A549 (cell line): ENCODE measurements around the gene GCAT. TPM values are rescaled to one million over a fixed set of nuclear protein-coding genes. Genes with fewer than 3 reads are reported as not detected.

ENCODE experiments used
- ATAC-seq, 2 experiments: fragments of 200-7000 bp in 1 of 2; fragments of >200 bp in 1 of 2; cut with Nextera tagmentation in 1 of 2; cut with Tn5 transposase in 1 of 2; 3 replicates each; pipeline versions ENCODE4 v1.8.0 to v1.9.1; 2018 to 2020; ENCODE audit warnings: mild to moderate bottlenecking in 1 of 2, moderate library complexity in 1 of 2
- CTCF ChIA-PET: fragments of 300-600 bp; sonication (Branson Sonifier 250); formaldehyde crosslinking; extraction: SDS; loops from one replicate; lab custom pipeline; 2021; ENCODE audit warnings: antibody characterized with exemption, inconsistent platforms; lab: Yijun Ruan, JAX
- POLR2A ChIA-PET: fragments of 350-600 bp; formaldehyde crosslinking; extraction: SDS; loops from one replicate; lab custom pipeline; 2021; ENCODE audit warnings: antibody characterized with exemption, inconsistent platforms; lab: Yijun Ruan, JAX
- DNase-seq, 2 experiments: peaks; one replicate each; pipeline versions ENCODE4 v3.0.0 to v3.0.0-alpha.2; 2011 to 2016; ENCODE audit warnings: low read depth in 1 of 2, low spot score in 1 of 2
- FAIRE-seq: peaks from 2 replicates; lab custom pipeline; 2011; peaks lifted over from hg19 to GRCh38; lab: Jason Lieb, UNC
- H3K27ac ChIP-seq, 2 experiments: fragments of >200 bp; sonication (Bioruptor Twin); formaldehyde crosslinking; 3 replicates each; pipeline ENCODE4 v1.5.1; 2016 to 2017
- H3K4me1 ChIP-seq: fragments of >200 bp; sonication (Bioruptor Twin); formaldehyde crosslinking; 3 replicates; pipeline ENCODE4 v1.6.1; 2016
- H3K4me2 ChIP-seq: fragments of >200 bp; sonication (Bioruptor Twin); formaldehyde crosslinking; 3 replicates; pipeline ENCODE4 v1.6.1; 2016
- H3K4me3 ChIP-seq: fragments of >200 bp; sonication (Bioruptor Twin); formaldehyde crosslinking; 3 replicates; pipeline ENCODE4 v1.5.1; 2016
- H3K9me3 ChIP-seq: fragments of >200 bp; sonication (Bioruptor Twin); formaldehyde crosslinking; 3 replicates; pipeline ENCODE4 v1.6.1; 2016
- CBX2 ChIP-seq: fragments of 200-600 bp; sonication (generic); IDR thresholded peaks from 2 replicates; pipeline ENCODE4 v1.6.1; 2016; ENCODE audit warnings: low read depth, mild to moderate bottlenecking, borderline replicate concordance
- CHD2 ChIP-seq: fragments of 150-350 bp; IDR thresholded peaks from 2 replicates; pipeline ENCODE4 v1.6.1; 2014; ENCODE audit warnings: low read length; ENCODE audit not compliant: partially characterized antibody
- EHF ChIP-seq: fragments of 250-450 bp; sonication (Bioruptor Pico); IDR thresholded peaks from 2 replicates; pipeline ENCODE4 v1.5.0; 2020; ENCODE audit warnings: mild to moderate bottlenecking
- ESRRA ChIP-seq: fragments of 150-350 bp; IDR thresholded peaks from 2 replicates; pipeline ENCODE4 v1.6.1; 2014; ENCODE audit warnings: mild to moderate bottlenecking, low read length, borderline replicate concordance
- HDAC2 ChIP-seq: fragments of 200-600 bp; sonication (generic); IDR thresholded peaks from 2 replicates; pipeline ENCODE4 v1.6.1; 2016
- JUNB ChIP-seq: fragments of >200 bp; sonication (Bioruptor Twin); formaldehyde crosslinking; IDR thresholded peaks from 2 replicates; pipeline ENCODE4 v1.6.1; 2016
- KDM1A ChIP-seq: fragments of 200-600 bp; sonication (generic); IDR thresholded peaks from 2 replicates; pipeline ENCODE4 v1.6.1; 2016; ENCODE audit warnings: low read depth, mild to moderate bottlenecking
- MAFK ChIP-seq: fragments of 450-650 bp; IDR thresholded peaks from 2 replicates; pipeline ENCODE4 v1.6.1; 2014; ENCODE audit not compliant: partially characterized antibody
- MAZ ChIP-seq: fragments of 150-350 bp; IDR thresholded peaks from 2 replicates; pipeline ENCODE4 v1.6.1; 2014; ENCODE audit warnings: antibody characterized with exemption, low read depth, low read length, borderline replicate concordance
- NFE2L2 ChIP-seq: fragments of 150-350 bp; conservative IDR thresholded peaks from 2 replicates; pipeline ENCODE4 v1.6.1; 2014; ENCODE audit warnings: low read length
- PHF8 ChIP-seq: fragments of 200-600 bp; sonication (generic); IDR thresholded peaks from 2 replicates; pipeline ENCODE4 v1.6.1; 2016; ENCODE audit warnings: low read depth, mild to moderate bottlenecking, antibody characterized with exemption, moderate library complexity, borderline replicate concordance
- RCOR1 ChIP-seq: fragments of 150-350 bp; IDR thresholded peaks from 2 replicates; pipeline ENCODE4 v1.6.1; 2014; ENCODE audit warnings: antibody characterized with exemption, low read length, low read depth
- RNF2 ChIP-seq: fragments of 200-600 bp; sonication (generic); IDR thresholded peaks from 2 replicates; pipeline ENCODE4 v1.6.1; 2016; ENCODE audit warnings: low read depth, mild to moderate bottlenecking, antibody characterized with exemption, moderate library complexity, borderline replicate concordance
- SMC3 ChIP-seq: fragments of >200 bp; sonication (Bioruptor Twin); formaldehyde crosslinking; IDR thresholded peaks from 3 replicates; pipeline ENCODE4 v1.6.1; 2018; ENCODE audit warnings: inconsistent platforms
- TFCP2L1 ChIP-seq: fragments of 250-450 bp; sonication (Bioruptor Pico); IDR thresholded peaks from 2 replicates; pipeline ENCODE4 v1.5.0; 2021; ENCODE audit warnings: mild to moderate bottlenecking
- TP53 ChIP-seq: fragments of 250-450 bp; sonication (Bioruptor Pico); IDR thresholded peaks from 2 replicates; pipeline ENCODE4 v1.5.0; 2021; ENCODE audit warnings: mild to moderate bottlenecking, moderate library complexity
- ZFP36 ChIP-seq: fragments of 450-650 bp; IDR thresholded peaks from 2 replicates; pipeline ENCODE4 v1.6.1; 2014; ENCODE audit warnings: borderline replicate concordance; ENCODE audit not compliant: partially characterized antibody
- WGBS: methylation state at CpG from one replicate; pipeline ENCODE4 v1.1.6; 2017; ENCODE audit errors: missing lambda C conversion rate; 5-methylcytosine and 5-hydroxymethylcytosine counted together
- polyA plus RNA-seq, 4 experiments: library from polyadenylated mRNA; depleted of rRNA in 3 of 4; stranded (reverse); fragments of >200 nt; fragmentation: RNase III in 1 of 4; extraction: RNeasy Plus Mini Kit Qiagen cat#74134 plus additional on column Dnase treatment in 1 of 4; gene quantifications; 2 replicates in 3 of 4; 3 replicates in 1 of 4; pipeline ENCODE4 v1.2.3, GENCODE V29; 2011 to 2017
- TF ChIP-seq, protein P1 (sequence below): IDR thresholded peaks from 2 replicates; pipeline ENCODE4 v1.6.1; 2012
- TF ChIP-seq, protein P2 (sequence below): fragments of 450-650 bp; IDR thresholded peaks from 2 replicates; pipeline ENCODE4 v1.6.1; 2014; ENCODE audit warnings: antibody characterized with exemption
- TF ChIP-seq, protein P3 (sequence below): IDR thresholded peaks from 2 replicates; pipeline ENCODE4 v1.6.1; 2012; ENCODE audit warnings: low read depth, borderline replicate concordance

The GCAT gene
- polyA plus RNA-seq, 2 of the 4 experiments (the other 2 are of a cell fraction) = 1.2 to 2.1 TPM

DNA sequence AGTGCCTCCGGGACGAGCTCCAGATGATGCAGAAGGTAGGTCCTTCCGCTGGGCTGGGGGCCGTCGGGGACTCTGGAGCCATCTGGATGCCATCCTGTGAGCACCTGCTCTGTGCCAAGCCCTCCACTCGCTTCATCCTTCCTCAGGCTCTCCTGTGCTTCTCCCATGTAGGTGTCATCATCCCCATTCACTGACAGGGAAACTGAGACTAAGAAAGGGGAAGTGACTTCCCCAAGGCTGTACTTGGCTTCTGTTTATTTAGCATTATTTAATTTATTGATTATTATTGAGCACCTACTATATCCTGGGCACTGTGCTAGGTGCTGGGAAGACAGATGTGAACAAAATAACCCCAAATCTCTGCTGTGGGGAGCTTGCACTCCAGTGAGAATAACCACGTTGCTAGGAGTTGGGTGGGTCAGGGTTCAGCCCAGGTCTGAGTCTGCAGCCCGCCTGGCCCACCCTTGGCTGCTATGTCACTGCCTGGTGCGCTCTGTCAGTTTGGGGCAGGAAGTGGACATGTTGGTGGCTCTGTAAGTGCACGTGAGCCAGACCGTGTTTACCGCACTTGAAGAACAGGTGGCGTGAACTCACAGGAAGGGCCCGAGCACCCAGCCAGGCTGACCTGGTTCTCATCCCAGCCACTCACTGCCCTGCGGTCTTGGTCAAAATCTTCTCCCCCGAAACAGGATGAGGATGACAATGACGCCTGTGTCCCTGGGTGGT, 35.9 kb upstream of the GCAT start (continued):
- TF ChIP-seq, protein P1, sequence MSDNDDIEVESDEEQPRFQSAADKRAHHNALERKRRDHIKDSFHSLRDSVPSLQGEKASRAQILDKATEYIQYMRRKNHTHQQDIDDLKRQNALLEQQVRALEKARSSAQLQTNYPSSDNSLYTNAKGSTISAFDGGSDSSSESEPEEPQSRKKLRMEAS = no peak
- no peak for TF ChIP-seq TP53 (CRISPR knock-in tag)
- no peak for TF ChIP-seq HDAC2

DNA sequence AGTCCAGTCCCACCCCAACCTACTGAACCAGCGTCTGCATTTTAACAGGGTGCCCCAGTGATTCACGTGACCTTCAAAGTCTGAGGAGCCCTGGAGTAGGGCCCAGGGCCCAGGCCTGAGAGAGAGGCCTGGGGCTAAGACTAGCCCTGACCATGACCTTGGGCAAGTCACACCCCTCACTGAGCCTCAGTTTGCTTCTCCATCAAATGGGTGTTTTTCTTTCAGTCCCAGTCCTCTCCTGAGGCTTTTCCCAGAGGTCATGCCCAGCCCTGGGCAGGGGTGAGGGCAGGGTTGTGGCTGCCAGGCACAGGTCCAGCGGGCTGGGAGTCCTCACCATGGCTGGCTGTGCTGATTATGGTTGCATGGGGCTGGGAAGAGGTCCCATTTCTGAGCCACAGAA, 33.0 kb upstream of the GCAT start:
- WGBS = 86% methylated on average over 1 of the region's 3 CpGs
- ChIA-PET CTCF (interaction anchor here (0.9 to 2.6 kb wide), 2 partner anchors 18 to 132 kb away, joined by 3 to 9 read pairs; no protein-coding TSS in a partner anchor), POLR2A (no interaction called here)
- no peak for ATAC-seq
- TF ChIP-seq HDAC2 (no peak), PHF8 (no peak), ZFP36 (no peak), RNF2 (no peak), SMC3 (no peak), NFE2L2 (no peak), CBX2 (no peak), RCOR1 (no peak), MAZ (no peak), TFCP2L1 (CRISPR knock-in tag) (no peak), CHD2 (no peak), MAFK (no peak), JUNB (no peak), KDM1A (no peak)
- TF ChIP-seq, protein P2, sequence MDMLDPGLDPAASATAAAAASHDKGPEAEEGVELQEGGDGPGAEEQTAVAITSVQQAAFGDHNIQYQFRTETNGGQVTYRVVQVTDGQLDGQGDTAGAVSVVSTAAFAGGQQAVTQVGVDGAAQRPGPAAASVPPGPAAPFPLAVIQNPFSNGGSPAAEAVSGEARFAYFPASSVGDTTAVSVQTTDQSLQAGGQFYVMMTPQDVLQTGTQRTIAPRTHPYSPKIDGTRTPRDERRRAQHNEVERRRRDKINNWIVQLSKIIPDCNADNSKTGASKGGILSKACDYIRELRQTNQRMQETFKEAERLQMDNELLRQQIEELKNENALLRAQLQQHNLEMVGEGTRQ = no peak
- TF ChIP-seq, protein P3, sequence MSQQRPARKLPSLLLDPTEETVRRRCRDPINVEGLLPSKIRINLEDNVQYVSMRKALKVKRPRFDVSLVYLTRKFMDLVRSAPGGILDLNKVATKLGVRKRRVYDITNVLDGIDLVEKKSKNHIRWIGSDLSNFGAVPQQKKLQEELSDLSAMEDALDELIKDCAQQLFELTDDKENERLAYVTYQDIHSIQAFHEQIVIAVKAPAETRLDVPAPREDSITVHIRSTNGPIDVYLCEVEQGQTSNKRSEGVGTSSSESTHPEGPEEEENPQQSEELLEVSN = no peak
- TF ChIP-seq, all 56 proteins: peak for 0
- no peak for DNase-seq
- FAIRE-seq = no peak
- H3K4me3 ChIP-seq = no peak overlapping the region
- H3K27ac ChIP-seq = no peak overlapping the region
- no peaks in the 10 kb centered on the region for H3K9me3 ChIP-seq
- H3K4me1 ChIP-seq = peaks cover 11% of the 10 kb centered on the region; the same call in 2 of the 3 replicates
- no peak overlapping the region for H3K4me2 ChIP-seq

DNA sequence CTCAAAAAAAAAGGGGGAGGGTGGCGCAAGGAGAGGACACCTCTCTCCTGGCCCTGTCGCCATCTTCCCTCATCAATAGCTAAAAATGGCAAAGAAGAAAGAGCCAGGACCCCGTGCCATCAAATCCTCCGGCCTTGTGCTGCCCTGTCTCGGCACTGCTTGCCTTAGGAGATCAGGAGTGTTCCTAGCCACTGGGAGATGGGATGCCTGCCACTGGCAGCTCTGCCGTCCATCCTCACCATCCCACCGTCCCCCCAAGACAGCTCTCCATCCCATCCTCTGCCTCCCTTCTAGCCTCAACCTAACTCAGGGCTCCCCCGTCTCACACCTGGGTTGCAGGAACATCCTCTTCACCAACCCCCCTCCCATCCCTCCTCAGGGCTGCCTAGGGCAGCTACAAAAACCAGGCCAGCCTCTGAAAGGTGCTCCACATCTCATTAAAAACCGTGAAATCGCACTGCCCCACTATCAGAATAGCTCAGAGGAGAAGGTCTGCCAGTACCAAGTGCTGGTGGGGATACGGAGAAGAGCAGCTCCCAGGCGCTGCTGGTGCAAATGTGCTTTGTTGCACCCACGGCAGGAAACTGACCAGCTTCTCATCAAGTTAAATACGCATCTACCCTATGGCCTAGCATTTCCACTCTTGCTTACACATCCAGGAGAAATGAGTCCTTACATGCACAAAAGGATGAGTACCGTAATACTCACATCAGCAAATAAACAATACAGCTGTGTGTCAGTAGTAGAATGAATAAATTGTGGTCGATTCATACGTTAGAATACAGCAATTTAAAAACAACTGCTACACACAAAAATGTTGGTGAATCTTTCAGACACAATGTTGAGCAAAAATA, 31.7 kb upstream of the GCAT start:
- Histone ChIP-seq H3K9me3 (no peaks in the 10 kb centered on the region), H3K4me2 (no peak overlapping the region), H3K4me1 (peaks cover 11% of the 10 kb centered on the region; the same call in 2 of the 3 replicates), H3K4me3 (no peak overlapping the region), H3K27ac (no peak overlapping the region)
- no peak for DNase-seq
- TF ChIP-seq SMC3 = no peak
- TF ChIP-seq EHF (CRISPR knock-in tag) = no peak
- TF ChIP-seq ESRRA = no peak
- TF ChIP-seq, protein P2 = no peak
- TF ChIP-seq ZFP36 = no peak
- TF ChIP-seq JUNB = no peak
- no peak for ATAC-seq
- ChIA-PET CTCF (interaction anchor here (0.9 to 1.4 kb wide), 8 partner anchors 8 to 115 kb away, joined by 3 to 6 read pairs (median 3); no protein-coding TSS in a partner anchor), POLR2A (no interaction called here)
- whole genome bisulfite sequencing = 79% methylated on average over 17 of the region's 17 CpGs
- no peak for FAIRE-seq
